ENCODE data around the gene PTPRN2. TPM values are rescaled to one million over a fixed set of nuclear protein-coding genes. Genes with fewer than 3 reads are reported as not detected.

PTPRN2 gene
- polyA plus RNA-seq, 1 of the 3 experiments (the other 2 are of a cell fraction) = 4.0 TPM

- no peak overlapping the region for H3K9ac ChIP-seq
- no peaks in the 10 kb centered on the region; a peak in 1 of 4 replicates for H3K4me1 ChIP-seq (ENCODE audit: control insufficient read depth in 1 of 2, insufficient read depth in 2 of 2, low read depth in 1 of 2, low read length in 1 of 2)
- no peak for TF ChIP-seq ELF1 (IDR thresholded peaks at IDR 0.05)
- no peak for TF ChIP-seq EZH2phosphoT487 (IDR thresholded peaks at IDR 0.05; ENCODE audit: borderline replicate concordance, low read depth)
- no peak for TF ChIP-seq MXI1 (IDR thresholded peaks at IDR 0.05; ENCODE audit: low read depth, low read length)
- TF ChIP-seq MEF2A (IDR thresholded peaks at IDR 0.05; ENCODE audit: borderline replicate concordance, low read depth) = no peak
- no peaks in the 10 kb centered on the region for H3F3A ChIP-seq (replicated peaks; ENCODE audit: insufficient read depth)
- no peaks in the 10 kb centered on the region for H3K27me3 ChIP-seq (ENCODE audit: insufficient read depth)
- WGBS (ENCODE audit: low lambda C conversion rate) = 72% methylated on average over 26 of the region's 28 CpGs
- no peak overlapping the region for H3K4me3 ChIP-seq (ENCODE audit: low read depth in 2 of 2, low read length in 1 of 2)
- no peak overlapping the region for H2AFZ ChIP-seq (ENCODE audit: low read depth)
- H3K27ac ChIP-seq (ENCODE audit: low read depth in 2 of 2, low read length in 1 of 2) = no peak overlapping the region
- CTCF ChIA-PET = interaction anchor here (1.1 kb wide), 2 partner anchors 9 to 13 kb away, joined by 3 read pairs; no protein-coding TSS in a partner anchor
- H3K36me3 ChIP-seq (replicated peaks in 1 of 2; ENCODE audit: control insufficient read depth in 1 of 2, insufficient read depth in 2 of 2, low read length in 1 of 2) = no peaks in the 10 kb centered on the region
- no peaks in the 10 kb centered on the region for H3K9me2 ChIP-seq
- no peaks in the 10 kb centered on the region for H3K79me2 ChIP-seq (ENCODE audit: insufficient read depth)
- no peak overlapping the region for H3K4me2 ChIP-seq
- POLR2A ChIA-PET = no interaction called here
- H3K9me3 ChIP-seq = no peaks in the 10 kb centered on the region
- no peaks in the 10 kb centered on the region for H4K20me1 ChIP-seq (ENCODE audit: insufficient read depth)
- DNase-seq = no peak
Measured at GRCh38 chr7:157521061-157521731, 1066.4 kb downstream of the PTPRN2 start.

- H4K20me1 ChIP-seq (ENCODE audit: insufficient read depth) = no peaks in the 10 kb centered on the region
- no peak overlapping the region for H3K4me2 ChIP-seq
- H3K4me1 ChIP-seq (ENCODE audit: control insufficient read depth in 1 of 2, insufficient read depth in 2 of 2, low read depth in 1 of 2, low read length in 1 of 2) = no peaks in the 10 kb centered on the region; a peak in 1 of 4 replicates
- H3F3A ChIP-seq (replicated peaks; ENCODE audit: insufficient read depth) = no peaks in the 10 kb centered on the region
- 51% methylated on average over 8 of the region's 8 CpGs for WGBS (ENCODE audit: low lambda C conversion rate)
- H3K9me2 ChIP-seq = no peaks in the 10 kb centered on the region
- ChIA-PET CTCF (interaction anchor here (0.6 kb wide), 1 partner anchor 304 kb away, joined by 3 read pairs; no protein-coding TSS in a partner anchor), POLR2A (no interaction called here)
- no peak for TF ChIP-seq TAF1 (IDR thresholded peaks at IDR 0.05; ENCODE audit: borderline replicate concordance, low read depth, low read length)
- TF ChIP-seq JUND (IDR thresholded peaks at IDR 0.05) = no peak
- H3K27me3 ChIP-seq (ENCODE audit: insufficient read depth) = no peaks in the 10 kb centered on the region
- no peaks in the 10 kb centered on the region for H3K9me3 ChIP-seq
- no peak overlapping the region for H2AFZ ChIP-seq (ENCODE audit: low read depth)
- no peak overlapping the region for H3K9ac ChIP-seq
- DNase-seq = no peak
- no peak overlapping the region for H3K27ac ChIP-seq (ENCODE audit: low read depth in 2 of 2, low read length in 1 of 2)
- no peaks in the 10 kb centered on the region for H3K36me3 ChIP-seq (replicated peaks in 1 of 2; ENCODE audit: control insufficient read depth in 1 of 2, insufficient read depth in 2 of 2, low read length in 1 of 2)
- H3K79me2 ChIP-seq (ENCODE audit: insufficient read depth) = no peaks in the 10 kb centered on the region
- H3K4me3 ChIP-seq (ENCODE audit: low read depth in 2 of 2, low read length in 1 of 2) = no peak overlapping the region
Measured at GRCh38 chr7:157520249-157520648, 1067.4 kb downstream of the PTPRN2 start.

GRCh38 chr7:157519798-157520244, 1067.8 kb downstream of the PTPRN2 start:
- no peaks in the 10 kb centered on the region for H3K9me2 ChIP-seq
- no peaks in the 10 kb centered on the region for H3K36me3 ChIP-seq (replicated peaks in 1 of 2; ENCODE audit: control insufficient read depth in 1 of 2, insufficient read depth in 2 of 2, low read length in 1 of 2)
- CTCF ChIA-PET = interaction anchor here (0.6 to 0.8 kb wide), 2 partner anchors 12 to 304 kb away, joined by 3 read pairs; no protein-coding TSS in a partner anchor
- H3K27me3 ChIP-seq (ENCODE audit: insufficient read depth) = no peaks in the 10 kb centered on the region
- H3K27ac ChIP-seq (ENCODE audit: low read depth in 2 of 2, low read length in 1 of 2) = no peak overlapping the region
- H3F3A ChIP-seq (replicated peaks; ENCODE audit: insufficient read depth) = no peaks in the 10 kb centered on the region
- H3K9ac ChIP-seq = no peak overlapping the region
- H3K4me1 ChIP-seq (ENCODE audit: control insufficient read depth in 1 of 2, insufficient read depth in 2 of 2, low read depth in 1 of 2, low read length in 1 of 2) = no peaks in the 10 kb centered on the region; a peak in 1 of 4 replicates
- H3K9me3 ChIP-seq = no peaks in the 10 kb centered on the region
- H4K20me1 ChIP-seq (ENCODE audit: insufficient read depth) = no peaks in the 10 kb centered on the region
- no peak overlapping the region for H2AFZ ChIP-seq (ENCODE audit: low read depth)
- 50% methylated on average over 15 of the region's 16 CpGs for WGBS (ENCODE audit: low lambda C conversion rate)
- no peak overlapping the region for H3K4me3 ChIP-seq (ENCODE audit: low read depth in 2 of 2, low read length in 1 of 2)
- POLR2A ChIA-PET = no interaction called here
- DNase-seq = no peak
- H3K79me2 ChIP-seq (ENCODE audit: insufficient read depth) = no peaks in the 10 kb centered on the region
- no peak overlapping the region for H3K4me2 ChIP-seq
- TF ChIP-seq TAF1 (IDR thresholded peaks at IDR 0.05; ENCODE audit: borderline replicate concordance, low read depth, low read length) (no peak), FOXM1 (IDR thresholded peaks at IDR 0.05; ENCODE audit: low read depth) (no peak), YY1 (IDR thresholded peaks at IDR 0.05; ENCODE audit: low read depth) (no peak), PBX3 (IDR thresholded peaks at IDR 0.05) (no peak), JUND (IDR thresholded peaks at IDR 0.05) (no peak), USF2 (IDR thresholded peaks at IDR 0.05; ENCODE audit: borderline replicate concordance, low read depth, low read length) (no peak), MAX (IDR thresholded peaks at IDR 0.05; ENCODE audit: low read depth) (no peak), SMC3 (IDR thresholded peaks at IDR 0.05; ENCODE audit: low read depth, low read length) (no peak), REST (IDR thresholded peaks at IDR 0.05; ENCODE audit: low read depth, low read length) (no peak), EZH2phosphoT487 (IDR thresholded peaks at IDR 0.05; ENCODE audit: borderline replicate concordance, low read depth) (no peak), RXRA (IDR thresholded peaks at IDR 0.05; ENCODE audit: borderline replicate concordance, low read depth) (no peak), GABPA (IDR thresholded peaks at IDR 0.05; ENCODE audit: low read depth) (no peak), TCF12 (IDR thresholded peaks at IDR 0.05) (no peak), ELF1 (IDR thresholded peaks at IDR 0.05) (no peak)
